Activated CD4-positive, CD25-positive, alpha-beta regulatory T cell treated with anti-CD3 and anti-CD28 coated beads, Interleukin-2, amount 50 U/mL, for 16 hours (primary cell): Measurements from ENCODE around the gene CSN3.

Experiments
- DNase-seq: peaks from one replicate; pipeline ENCODE4 v3.0.0-alpha.2; 2020; ENCODE audit warnings: low read depth, low spot score

Gene CSN3

GRCh38 chr4:70297576-70297975 lies 55.2 kb downstream of the CSN3 start:
- no peak for DNase-seq

- DNase-seq, result no peak
These were observed 55.7 kb downstream of the CSN3 start for GRCh38 chr4:70298051-70298450.

GRCh38 chr4:70299643-70300042 lies 57.2 kb downstream of the CSN3 start:
- DNase-seq, result no peak

GRCh38 chr4:70300215-70300614 lies 57.8 kb downstream of the CSN3 start:
- DNase-seq, result no peak
